T-helper 17 cell (primary cell): ENCODE results near the gene RAB23. TPM values are rescaled to one million over a fixed set of nuclear protein-coding genes. Genes with fewer than 3 reads are reported as not detected.

Source experiments
- ATAC-seq: fragments of 150-1000 bp; cut with Tn5 transposase; 2 replicates; pipeline ENCODE4 v1.10.0; 2021; ENCODE audit warnings: mild to moderate bottlenecking, moderate library complexity
- DNase-seq, 3 donors: peaks; one replicate each; pipeline versions ENCODE4 v3.0.0 to v3.0.0-alpha.2; 2020 to 2021
- H3K9me3 ChIP-seq: one replicate; pipeline ENCODE4 v1.7.0; 2013; ENCODE audit warnings: low read length, mild to moderate bottlenecking; ENCODE audit not compliant: control insufficient read depth, poor library complexity, severe bottlenecking
- H3K27ac Mint-ChIP-seq: one replicate; pipeline ENCODE4 v1.8.0; 2022; ENCODE audit warnings: mild to moderate bottlenecking, moderate library complexity, mixed read lengths
- H3K27me3 Mint-ChIP-seq: one replicate; pipeline ENCODE4 v1.8.0; 2022; ENCODE audit warnings: mixed read lengths
- H3K36me3 Mint-ChIP-seq: one replicate; pipeline ENCODE4 v1.8.0; 2022; ENCODE audit warnings: low read depth, mixed read lengths
- H3K4me1 Mint-ChIP-seq: one replicate; pipeline ENCODE4 v1.8.0; 2022; ENCODE audit warnings: mild to moderate bottlenecking, mixed read lengths
- H3K4me3 Mint-ChIP-seq: one replicate; pipeline ENCODE4 v1.8.0; 2022; ENCODE audit warnings: mild to moderate bottlenecking, moderate library complexity, mixed read lengths
- total RNA-seq, 4 donors: library from RNA in 2 of 4; stranded (reverse) in 2 of 4; gene quantifications; one replicate each; pipeline ENCODE4 v1.2.3 and lab custom pipeline; 2022 to 2026

Gene RAB23
- total RNA-seq (under 1 TPM; 0.29 to 0.35 TPM), total RNA-seq (lab: John Stamatoyannopoulos, UW) (0.38 to 3.6 reads per million in 2 donors)

GRCh38 chr6:57221936-57222742 lies at the start of gene RAB23:
Gene RAB23 (minus strand): TSS chr6:57222307. CDS start chr6:57210380, 11,927 bp downstream.
- peaks cover 14% of the 10 kb centered on the region for H3K4me1 Mint-ChIP-seq

GRCh38 chr6:57268294-57268640 lies 46.2 kb upstream of the RAB23 start:
- Mint-ChIP-seq H3K27me3 (peaks cover 41% of the 10 kb centered on the region), H3K27ac (no peak overlapping the region), H3K36me3 (no peaks in the 10 kb centered on the region), H3K4me3 (no peak overlapping the region), H3K4me1 (no peaks in the 10 kb centered on the region)
- DNase-seq (no peak), ATAC-seq (no peak)
- H3K9me3 ChIP-seq = no peaks in the 10 kb centered on the region

More at GRCh38 chr6:57221936-57222742, at the start of gene RAB23:
- Mint-ChIP-seq H3K36me3 (peaks cover 5% of the 10 kb centered on the region), H3K4me3 (peak within 1 kb of the TSS; percentile 99), H3K27ac (peak within 1 kb of the TSS; percentile 87), H3K27me3 (peaks cover 42% of the 10 kb centered on the region)
- peak; percentile 92 for ATAC-seq
- DNase-seq = peak; percentile 75 to 82 (median 80)
- no peaks in the 10 kb centered on the region for H3K9me3 ChIP-seq

GRCh38 chr6:57267586-57268293 lies 45.6 kb upstream of the RAB23 start:
- no peak overlapping the region for H3K27ac Mint-ChIP-seq
- H3K4me3 Mint-ChIP-seq = no peak overlapping the region
- no peaks in the 10 kb centered on the region for H3K9me3 ChIP-seq
- H3K36me3 Mint-ChIP-seq = no peaks in the 10 kb centered on the region
- DNase-seq (peak in 1 of 3 donors; percentile 6), ATAC-seq (peak; percentile 35)
- H3K27me3 Mint-ChIP-seq = peaks cover 36% of the 10 kb centered on the region
- no peaks in the 10 kb centered on the region for H3K4me1 Mint-ChIP-seq

GRCh38 chr6:57265755-57266221 lies 43.7 kb upstream of the RAB23 start:
- Mint-ChIP-seq H3K36me3 (no peaks in the 10 kb centered on the region), H3K4me1 (no peaks in the 10 kb centered on the region), H3K27ac (no peak overlapping the region), H3K27me3 (peaks cover 19% of the 10 kb centered on the region), H3K4me3 (no peak overlapping the region)
- ATAC-seq (no peak), DNase-seq (no peak)
- H3K9me3 ChIP-seq = no peaks in the 10 kb centered on the region

GRCh38 chr6:57263739-57264138 lies 41.6 kb upstream of the RAB23 start:
- DNase-seq (no peak), ATAC-seq (no peak)
- no peaks in the 10 kb centered on the region for H3K36me3 Mint-ChIP-seq
- no peak overlapping the region for H3K4me3 Mint-ChIP-seq
- H3K9me3 ChIP-seq = no peaks in the 10 kb centered on the region
- no peak overlapping the region for H3K27ac Mint-ChIP-seq
- no peaks in the 10 kb centered on the region for H3K4me1 Mint-ChIP-seq
- H3K27me3 Mint-ChIP-seq = peaks cover 19% of the 10 kb centered on the region

GRCh38 chr6:57262901-57263694 lies 41.0 kb upstream of the RAB23 start:
- H3K27ac Mint-ChIP-seq = no peak overlapping the region
- no peak for DNase-seq
- no peaks in the 10 kb centered on the region for H3K9me3 ChIP-seq
- H3K27me3 Mint-ChIP-seq = peaks cover 19% of the 10 kb centered on the region
- ATAC-seq = no peak
- no peaks in the 10 kb centered on the region for H3K4me1 Mint-ChIP-seq
- no peak overlapping the region for H3K4me3 Mint-ChIP-seq
- no peaks in the 10 kb centered on the region for H3K36me3 Mint-ChIP-seq

- Mint-ChIP-seq H3K4me3 (no peak overlapping the region), H3K36me3 (no peaks in the 10 kb centered on the region), H3K27me3 (peaks cover 14% of the 10 kb centered on the region), H3K27ac (no peak overlapping the region), H3K4me1 (no peaks in the 10 kb centered on the region)
- DNase-seq = no peak
- no peaks in the 10 kb centered on the region for H3K9me3 ChIP-seq
- no peak for ATAC-seq
These were observed 40.4 kb upstream of the RAB23 start for GRCh38 chr6:57262488-57262887.

- no peaks in the 10 kb centered on the region for H3K9me3 ChIP-seq
- Mint-ChIP-seq H3K4me1 (no peaks in the 10 kb centered on the region), H3K36me3 (no peaks in the 10 kb centered on the region), H3K4me3 (peak overlapping the region; percentile 22), H3K27me3 (peaks cover 10% of the 10 kb centered on the region), H3K27ac (no peak overlapping the region)
- DNase-seq (no peak), ATAC-seq (no peak)
These were observed 39.8 kb upstream of the RAB23 start for GRCh38 chr6:57261926-57262325.

GRCh38 chr6:57259064-57259463 lies 37.0 kb upstream of the RAB23 start:
- no peak overlapping the region for H3K27ac Mint-ChIP-seq
- no peak for DNase-seq
- H3K4me1 Mint-ChIP-seq = peaks cover 4% of the 10 kb centered on the region
- no peaks in the 10 kb centered on the region for H3K9me3 ChIP-seq
- ATAC-seq = no peak
- no peaks in the 10 kb centered on the region for H3K36me3 Mint-ChIP-seq
- H3K27me3 Mint-ChIP-seq = peaks cover 1% of the 10 kb centered on the region
- H3K4me3 Mint-ChIP-seq = no peak overlapping the region

GRCh38 chr6:57257911-57258541 lies 35.9 kb upstream of the RAB23 start:
- Mint-ChIP-seq H3K36me3 (no peaks in the 10 kb centered on the region), H3K27me3 (peaks cover 8% of the 10 kb centered on the region), H3K4me3 (no peak overlapping the region), H3K4me1 (peaks cover 4% of the 10 kb centered on the region), H3K27ac (no peak overlapping the region)
- DNase-seq (no peak), ATAC-seq (no peak)
- H3K9me3 ChIP-seq = no peaks in the 10 kb centered on the region

- H3K36me3 Mint-ChIP-seq = no peaks in the 10 kb centered on the region
- DNase-seq (no peak), ATAC-seq (no peak)
- H3K9me3 ChIP-seq = no peaks in the 10 kb centered on the region
- H3K27me3 Mint-ChIP-seq = peaks cover 10% of the 10 kb centered on the region
- H3K4me3 Mint-ChIP-seq = no peak overlapping the region
- H3K27ac Mint-ChIP-seq = no peak overlapping the region
- H3K4me1 Mint-ChIP-seq = peaks cover 4% of the 10 kb centered on the region
These were observed 34.4 kb upstream of the RAB23 start for GRCh38 chr6:57256541-57256940.

- no peaks in the 10 kb centered on the region for H3K9me3 ChIP-seq
- Mint-ChIP-seq H3K36me3 (peaks cover 2% of the 10 kb centered on the region), H3K4me1 (peaks cover 4% of the 10 kb centered on the region), H3K4me3 (no peak overlapping the region), H3K27me3 (peaks cover 10% of the 10 kb centered on the region), H3K27ac (no peak overlapping the region)
- no peak for DNase-seq
- no peak for ATAC-seq
These were observed 33.5 kb upstream of the RAB23 start for GRCh38 chr6:57255451-57256169.
